A549 (cell line): ENCODE measurements around the gene TRMU.

Experiments
- BHLHE40 ChIP-seq: IDR thresholded peaks from 2 replicates; pipeline ENCODE4 v1.6.1; 2012; ENCODE audit warnings: low read depth, low read length, inconsistent platforms
- CBX8 ChIP-seq: fragments of 200-600 bp; sonication (generic); IDR thresholded peaks from 2 replicates; pipeline ENCODE4 v1.6.1; 2016
- CEBPB ChIP-seq, 2 experiments: fragments of >200 bp in 1 of 2; sonication (Bioruptor Twin) in 1 of 2; formaldehyde crosslinking in 1 of 2; IDR thresholded peaks; 2 replicates each; pipeline ENCODE4 v1.6.1; 2012 to 2016
- CHD2 ChIP-seq: fragments of 150-350 bp; IDR thresholded peaks from 2 replicates; pipeline ENCODE4 v1.6.1; 2014; ENCODE audit warnings: low read length; ENCODE audit not compliant: partially characterized antibody
- CTCF ChIP-seq: fragments of >200 bp; sonication (Bioruptor Twin); formaldehyde crosslinking; IDR thresholded peaks from 3 replicates; pipeline ENCODE4 v1.5.1; 2016
- EP300 ChIP-seq, 2 experiments: fragments of >200 bp; sonication (Bioruptor Twin); formaldehyde crosslinking; IDR thresholded peaks; 2 replicates in 1 of 2; 3 replicates in 1 of 2; pipeline ENCODE4 v1.6.1; 2016 to 2017
- HDAC2 ChIP-seq: fragments of 200-600 bp; sonication (generic); IDR thresholded peaks from 2 replicates; pipeline ENCODE4 v1.6.1; 2016
- HMGXB4 ChIP-seq: fragments of 250-450 bp; sonication (Bioruptor Pico); IDR thresholded peaks from 2 replicates; pipeline ENCODE4 v1.5.0; 2021; ENCODE audit warnings: mild to moderate bottlenecking, moderate library complexity, borderline replicate concordance
- JUN ChIP-seq, 2 experiments: fragments of >200 bp; sonication (Bioruptor Twin); formaldehyde crosslinking; IDR thresholded peaks; 2 replicates in 1 of 2; 3 replicates in 1 of 2; pipeline ENCODE4 v1.6.1; 2016 to 2017
- MAZ ChIP-seq: fragments of 150-350 bp; IDR thresholded peaks from 2 replicates; pipeline ENCODE4 v1.6.1; 2014; ENCODE audit warnings: antibody characterized with exemption, low read depth, low read length, borderline replicate concordance
- POLR2A ChIP-seq: IDR thresholded peaks from 2 replicates; pipeline ENCODE4 v1.6.1; 2012; ENCODE audit warnings: mild to moderate bottlenecking, low read length
- REST ChIP-seq: fragments of 200-600 bp; sonication (generic); IDR thresholded peaks from 2 replicates; pipeline ENCODE4 v1.6.1; 2016; ENCODE audit warnings: antibody characterized with exemption, mild to moderate bottlenecking, moderate library complexity
- SMC3 ChIP-seq: fragments of >200 bp; sonication (Bioruptor Twin); formaldehyde crosslinking; IDR thresholded peaks from 3 replicates; pipeline ENCODE4 v1.6.1; 2018; ENCODE audit warnings: inconsistent platforms

- no peak for TF ChIP-seq BHLHE40
- TF ChIP-seq CTCF, result no peak
- TF ChIP-seq CHD2, result no peak
- no peak for TF ChIP-seq POLR2A
- no peak for TF ChIP-seq REST
- no peak for TF ChIP-seq SMC3
- no peak for TF ChIP-seq HDAC2
- no peak for TF ChIP-seq HMGXB4 (CRISPR knock-in tag)
- TF ChIP-seq MAZ, result no peak
- TF ChIP-seq EP300 (IDR thresholded peaks at IDR 0.05), result no peak
- no peak for TF ChIP-seq JUN (IDR thresholded peaks at IDR 0.05)
- TF ChIP-seq CBX8, result no peak
- no peak for TF ChIP-seq CEBPB (IDR thresholded peaks at IDR 0.05)
Observed at GRCh38 chr22:46292173-46292572, 43.3 kb upstream of the TRMU start.
